ENCODE data around the gene LONRF2. TPM values are rescaled to one million over a fixed set of nuclear protein-coding genes. Genes with fewer than 3 reads are reported as not detected.

Gene LONRF2
- total RNA-seq, 1 donor from 2014 or later, result 0.23 TPM

GRCh38 chr2:100321179-100321865 lies 979 bp downstream of the LONRF2 start:
- intact Hi-C loops (cut with micrococcal nuclease), result no loop called here
- peaks cover 65% of the 10 kb centered on the region for H3K27me3 Mint-ChIP-seq

GRCh38 chr2:100320547-100321178 lies 1.6 kb downstream of the LONRF2 start:
- intact Hi-C loops (cut with micrococcal nuclease), result no loop called here
- Mint-ChIP-seq H3K27ac (no peak overlapping the region), H3K9me3 (peaks cover 23% of the 10 kb centered on the region), H3K4me3 (peak overlapping the region; percentile 47), H3K27me3 (peaks cover 66% of the 10 kb centered on the region), H3K36me3 (ENCODE audit: low read depth) (peaks cover 4% of the 10 kb centered on the region), H3K4me1 (no peaks in the 10 kb centered on the region)
- DNase-seq, result no peak

More at GRCh38 chr2:100321179-100321865, 979 bp downstream of the LONRF2 start:
- peaks cover 4% of the 10 kb centered on the region for H3K36me3 Mint-ChIP-seq (ENCODE audit: low read depth)
- peaks cover 23% of the 10 kb centered on the region for H3K9me3 Mint-ChIP-seq
- no peaks in the 10 kb centered on the region for H3K4me1 Mint-ChIP-seq
- H3K4me3 Mint-ChIP-seq, result peak overlapping the region; percentile 47
- peak; percentile 67 for DNase-seq
- H3K27ac Mint-ChIP-seq, result no peak overlapping the region

DNA sequence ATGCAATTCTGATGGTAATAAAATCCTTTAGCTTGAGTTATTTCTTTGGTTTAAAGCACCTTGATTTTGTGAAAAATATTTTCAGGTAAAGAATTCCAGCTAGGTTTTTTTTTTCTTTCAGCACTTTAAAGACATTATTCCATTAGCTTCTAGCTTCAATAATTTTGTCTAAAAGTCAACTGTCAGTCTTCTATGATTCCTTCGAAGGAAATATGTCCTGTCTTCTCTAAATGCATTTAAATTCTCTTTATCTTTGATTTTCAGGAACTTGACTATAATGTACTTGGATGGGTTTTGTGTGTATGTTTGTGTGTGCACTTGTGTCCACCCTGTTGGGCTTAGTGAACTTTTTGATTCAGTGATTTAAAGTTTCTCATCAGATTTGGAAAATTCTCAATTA lies 4.7 kb downstream of the LONRF2 start:
- H3K9me3 Mint-ChIP-seq, result peaks cover 23% of the 10 kb centered on the region
- H3K4me3 Mint-ChIP-seq, result no peak overlapping the region
- intact Hi-C loops (cut with micrococcal nuclease), result no loop called here
- H3K27me3 Mint-ChIP-seq, result peaks cover 53% of the 10 kb centered on the region
- H3K36me3 Mint-ChIP-seq (ENCODE audit: low read depth), result peaks cover 4% of the 10 kb centered on the region
- DNase-seq, result no peak
- no peak overlapping the region for H3K27ac Mint-ChIP-seq
- no peaks in the 10 kb centered on the region for H3K4me1 Mint-ChIP-seq

DNA sequence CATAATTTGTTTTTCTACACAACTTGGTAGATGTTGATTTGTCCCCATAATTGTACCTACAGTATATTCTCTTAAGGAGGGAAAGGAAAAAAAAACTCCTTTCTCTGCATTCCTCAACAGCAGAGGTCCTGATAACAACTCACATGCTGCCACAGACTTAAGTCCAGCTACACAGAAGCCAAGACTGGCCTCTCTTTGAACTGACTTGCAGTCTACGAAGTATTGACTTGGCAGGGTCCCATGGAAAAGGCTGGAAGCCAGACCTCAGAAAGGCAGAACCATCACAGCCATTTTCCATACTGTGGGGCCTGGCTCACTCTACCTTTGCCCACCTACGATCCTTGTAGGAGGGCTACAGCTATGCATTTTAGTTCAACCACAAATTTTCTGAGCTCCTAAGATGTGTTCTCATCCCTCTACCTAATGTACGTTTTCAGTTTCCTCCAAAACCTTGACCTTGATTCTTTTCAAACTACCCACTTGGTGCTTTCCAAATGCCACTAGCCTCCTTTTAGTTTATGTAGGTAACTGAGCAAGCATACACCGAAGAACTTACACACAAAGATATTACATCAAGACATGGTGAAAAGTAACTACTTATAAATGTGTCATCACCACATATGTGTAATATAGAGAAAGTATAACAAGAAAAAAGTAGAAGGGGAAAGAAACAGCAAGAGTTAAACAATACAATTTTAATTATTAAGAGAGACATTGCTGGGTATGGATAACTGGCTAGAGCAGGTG lies 12.2 kb downstream of the LONRF2 start:
- intact Hi-C loops (cut with micrococcal nuclease), result no loop called here
- H3K4me3 Mint-ChIP-seq, result no peak overlapping the region
- no peaks in the 10 kb centered on the region for H3K4me1 Mint-ChIP-seq
- H3K9me3 Mint-ChIP-seq, result no peaks in the 10 kb centered on the region
- H3K36me3 Mint-ChIP-seq (ENCODE audit: low read depth), result no peaks in the 10 kb centered on the region
- H3K27ac Mint-ChIP-seq, result no peak overlapping the region
- no peak for DNase-seq
- peaks cover 40% of the 10 kb centered on the region for H3K27me3 Mint-ChIP-seq

DNA sequence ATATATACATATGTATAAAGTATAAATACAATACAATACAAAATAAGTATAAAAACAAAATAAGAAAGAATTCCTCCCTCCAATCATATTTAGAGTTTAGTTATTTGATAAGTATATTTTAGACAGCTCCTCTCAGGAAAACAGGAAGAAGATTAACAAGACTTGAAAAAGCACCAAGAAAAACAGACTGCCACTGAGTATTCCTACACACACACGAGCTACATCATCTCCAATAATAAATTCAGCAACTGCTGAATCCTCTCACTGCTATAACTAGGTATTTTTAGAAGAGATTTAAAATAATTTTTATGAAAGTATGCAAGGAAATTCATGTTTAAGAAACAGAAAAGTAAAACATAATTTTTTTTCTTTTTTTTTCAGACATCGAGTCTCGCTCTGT lies 13.0 kb downstream of the LONRF2 start:
- no peak overlapping the region for H3K4me3 Mint-ChIP-seq
- H3K27ac Mint-ChIP-seq, result no peak overlapping the region
- H3K4me1 Mint-ChIP-seq, result no peaks in the 10 kb centered on the region
- no peak for DNase-seq
- no peaks in the 10 kb centered on the region for H3K9me3 Mint-ChIP-seq
- peaks cover 36% of the 10 kb centered on the region for H3K27me3 Mint-ChIP-seq
- no peaks in the 10 kb centered on the region for H3K36me3 Mint-ChIP-seq (ENCODE audit: low read depth)
- intact Hi-C loops (cut with micrococcal nuclease), result no loop called here

- peaks cover 25% of the 10 kb centered on the region for H3K27me3 Mint-ChIP-seq
- no peaks in the 10 kb centered on the region for H3K9me3 Mint-ChIP-seq
- H3K27ac Mint-ChIP-seq, result no peak overlapping the region
- no peak overlapping the region for H3K4me3 Mint-ChIP-seq
- intact Hi-C loops (cut with micrococcal nuclease), result no loop called here
- H3K36me3 Mint-ChIP-seq (ENCODE audit: low read depth), result no peaks in the 10 kb centered on the region
- DNase-seq, result no peak
- no peaks in the 10 kb centered on the region for H3K4me1 Mint-ChIP-seq
Measured at GRCh38 chr2:100303744-100304143, 18.6 kb downstream of the LONRF2 start.

DNA sequence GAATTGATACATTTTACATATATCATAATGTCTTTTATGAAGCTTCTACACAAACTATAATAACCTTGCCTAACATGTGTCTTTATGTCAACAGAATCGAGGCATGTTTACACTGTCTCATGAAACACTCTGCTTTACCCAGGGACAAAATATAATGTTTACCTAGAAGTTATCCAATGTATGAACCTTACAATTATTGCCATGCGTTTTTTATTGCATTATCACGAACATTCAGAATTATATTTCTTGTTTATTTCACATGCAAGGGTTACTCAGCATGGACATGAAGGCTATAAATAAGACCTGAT lies 19.8 kb downstream of the LONRF2 start:
- Mint-ChIP-seq H3K36me3 (ENCODE audit: low read depth) (no peaks in the 10 kb centered on the region), H3K27ac (no peak overlapping the region), H3K4me1 (no peaks in the 10 kb centered on the region), H3K27me3 (peaks cover 30% of the 10 kb centered on the region), H3K9me3 (no peaks in the 10 kb centered on the region), H3K4me3 (no peak overlapping the region)
- no peak for DNase-seq
- intact Hi-C loops (cut with micrococcal nuclease), result no loop called here

DNA sequence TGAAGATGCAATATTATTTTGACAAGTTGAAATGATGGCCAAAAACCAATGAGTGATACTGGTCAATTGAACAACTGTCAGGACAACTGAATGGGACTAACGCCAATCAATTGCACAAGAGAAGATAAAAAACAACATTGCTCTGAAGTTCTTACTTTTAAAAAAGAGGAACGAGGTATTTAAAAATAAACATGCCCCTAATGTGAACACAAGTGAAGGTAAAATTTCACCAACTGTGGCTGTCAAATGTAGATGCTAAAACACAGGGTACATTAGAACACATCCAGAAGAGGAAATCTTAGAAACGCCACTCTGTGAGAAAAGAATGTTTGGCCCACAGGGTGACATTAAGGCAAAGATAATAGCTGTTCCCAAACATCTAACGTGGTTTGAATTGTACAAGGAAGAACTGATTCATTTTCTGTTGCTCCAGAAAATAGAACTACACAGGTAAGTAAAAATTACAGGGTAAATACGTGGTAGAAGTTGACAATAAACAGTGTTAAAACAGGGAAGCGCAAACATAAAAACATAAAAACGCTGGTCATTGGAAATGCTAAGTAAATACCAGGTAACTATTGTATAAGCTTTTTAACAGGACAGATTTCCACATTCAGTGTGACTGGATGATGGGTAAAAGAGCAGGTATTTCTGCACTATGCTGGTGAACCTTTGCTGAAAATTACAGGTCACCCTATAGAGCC lies 20.3 kb downstream of the LONRF2 start:
- Mint-ChIP-seq H3K36me3 (ENCODE audit: low read depth) (no peaks in the 10 kb centered on the region), H3K4me3 (no peak overlapping the region), H3K27ac (no peak overlapping the region), H3K9me3 (no peaks in the 10 kb centered on the region), H3K27me3 (peaks cover 30% of the 10 kb centered on the region), H3K4me1 (no peaks in the 10 kb centered on the region)
- intact Hi-C loops (cut with micrococcal nuclease), result no loop called here
- no peak for DNase-seq

- Mint-ChIP-seq H3K4me3 (no peak overlapping the region), H3K9me3 (no peaks in the 10 kb centered on the region), H3K36me3 (ENCODE audit: low read depth) (no peaks in the 10 kb centered on the region), H3K27ac (no peak overlapping the region), H3K27me3 (peaks cover 34% of the 10 kb centered on the region), H3K4me1 (no peaks in the 10 kb centered on the region)
- intact Hi-C loops (cut with micrococcal nuclease), result no loop called here
- no peak for DNase-seq
Measured at GRCh38 chr2:100299548-100299947, 22.8 kb downstream of the LONRF2 start.

DNA sequence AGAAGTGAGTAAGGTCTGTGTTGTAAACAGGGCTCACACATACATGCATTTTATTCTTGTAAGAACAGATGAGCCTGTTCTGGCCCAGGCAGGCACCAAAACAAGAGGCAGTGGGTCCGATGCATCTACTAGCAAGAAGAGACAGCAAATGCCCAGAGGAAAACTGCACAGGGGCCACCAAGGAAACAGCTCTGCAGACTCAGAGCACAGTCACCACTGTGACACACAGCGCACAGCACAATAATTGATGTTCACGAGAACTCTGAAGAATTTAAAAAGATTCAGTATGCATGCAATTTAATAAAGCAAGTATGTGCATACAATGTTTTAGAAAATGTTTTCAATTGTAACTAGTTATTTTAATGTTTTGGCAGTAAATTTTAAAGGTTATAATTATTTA lies 24.8 kb downstream of the LONRF2 start:
- Mint-ChIP-seq H3K9me3 (no peaks in the 10 kb centered on the region), H3K27me3 (peaks cover 23% of the 10 kb centered on the region), H3K4me1 (no peaks in the 10 kb centered on the region), H3K36me3 (ENCODE audit: low read depth) (no peaks in the 10 kb centered on the region), H3K27ac (no peak overlapping the region), H3K4me3 (no peak overlapping the region)
- no peak for DNase-seq
- intact Hi-C loops (cut with micrococcal nuclease), result no loop called here

DNA sequence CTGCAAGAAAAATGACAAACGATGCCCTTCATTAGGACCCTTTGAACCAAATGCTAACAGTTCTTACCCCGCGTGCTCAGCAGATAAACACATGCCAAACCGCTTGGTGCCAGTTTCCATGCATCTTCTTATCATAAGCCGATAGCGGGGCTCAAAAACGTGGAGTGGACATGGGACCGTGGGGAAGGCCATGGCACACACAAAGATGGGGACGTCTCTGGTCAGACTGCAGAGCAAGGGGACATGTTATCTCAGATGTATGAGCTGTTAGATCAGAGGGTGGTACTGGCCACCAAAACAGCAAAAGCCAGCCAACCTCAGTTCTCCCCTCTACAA lies 28.2 kb downstream of the LONRF2 start:
- no peak for DNase-seq
- Mint-ChIP-seq H3K27ac (no peak overlapping the region), H3K9me3 (no peaks in the 10 kb centered on the region), H3K36me3 (ENCODE audit: low read depth) (no peaks in the 10 kb centered on the region), H3K4me1 (no peaks in the 10 kb centered on the region), H3K27me3 (peaks cover 16% of the 10 kb centered on the region), H3K4me3 (no peak overlapping the region)
- intact Hi-C loops (cut with micrococcal nuclease), result loop anchor here (5.0 kb wide), 1 partner anchor 152 kb away; the partner anchor contains the start of gene AFF3

DNA sequence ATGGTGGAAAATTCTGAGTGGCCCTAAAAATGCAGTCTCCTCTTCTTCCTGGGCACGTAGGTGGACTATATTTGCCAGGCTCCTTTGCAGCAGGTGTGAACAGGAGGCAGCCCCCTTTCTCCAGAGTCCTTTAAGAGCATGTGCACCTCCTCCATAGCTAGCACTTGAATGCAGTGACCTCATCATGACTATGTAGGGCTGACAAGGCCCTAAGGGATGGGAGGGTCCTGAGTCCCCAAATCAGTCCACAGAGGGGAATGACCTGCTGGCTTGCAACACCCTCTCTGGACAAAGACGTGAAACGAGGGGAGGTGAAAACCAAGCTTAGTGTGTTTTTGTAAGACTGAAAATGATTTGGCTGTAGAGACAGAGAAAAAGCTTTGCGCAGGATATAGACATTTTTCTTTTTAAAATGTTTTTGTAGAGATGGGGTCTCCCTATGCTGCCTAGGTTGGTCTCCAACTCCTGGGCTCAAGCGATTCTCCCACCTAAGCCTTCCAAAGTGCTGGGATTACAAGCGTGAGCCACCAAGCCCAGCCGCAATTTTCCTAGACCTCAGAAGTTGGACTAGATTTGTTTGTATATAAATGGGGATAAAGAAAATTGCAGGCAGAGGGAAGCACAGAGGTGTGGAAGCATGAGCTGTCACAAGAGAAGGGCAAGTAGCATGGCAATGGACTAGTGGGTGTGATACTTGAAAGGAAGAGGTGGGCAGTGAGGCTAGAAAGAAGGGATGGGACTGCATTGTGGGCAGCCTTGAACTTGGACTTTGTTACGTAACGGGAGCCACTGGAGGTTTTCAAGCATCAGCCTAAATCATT lies 28.8 kb downstream of the LONRF2 start:
- intact Hi-C loops (cut with micrococcal nuclease), result loop anchor here (5.0 kb wide), 1 partner anchor 151 kb away; the partner anchor contains the start of gene AFF3
- Mint-ChIP-seq H3K4me3 (no peak overlapping the region), H3K27ac (no peak overlapping the region), H3K4me1 (peaks cover 3% of the 10 kb centered on the region), H3K27me3 (peaks cover 14% of the 10 kb centered on the region), H3K9me3 (peaks cover under 1% of the 10 kb centered on the region), H3K36me3 (ENCODE audit: low read depth) (no peaks in the 10 kb centered on the region)
- DNase-seq, result no peak

GRCh38 chr2:100292022-100292580 lies 30.2 kb downstream of the LONRF2 start:
- Mint-ChIP-seq H3K9me3 (peaks cover 3% of the 10 kb centered on the region), H3K4me3 (no peak overlapping the region), H3K27ac (no peak overlapping the region), H3K36me3 (ENCODE audit: low read depth) (peaks cover 3% of the 10 kb centered on the region), H3K4me1 (peaks cover 6% of the 10 kb centered on the region), H3K27me3 (peaks cover 16% of the 10 kb centered on the region)
- peak; percentile 81 for DNase-seq
- intact Hi-C loops (cut with micrococcal nuclease), result loop anchor here (5.0 kb wide), 1 partner anchor 150 kb away; the partner anchor contains the start of gene AFF3

All from activated CD4-positive, alpha-beta T cell treated with anti-CD3 and anti-CD28 coated beads, Interleukin-2, amount 10 ng/mL, durations not matched to agents 24 days and 14 days (primary cell).